Measurements from ENCODE around the gene NUDT4.
"Not testable (repeated sequence)": the region's sequence is repeated elsewhere in the genome, so short reads cannot be mapped to it uniquely, and the experiment has no call there.

Gene NUDT4

DNA sequence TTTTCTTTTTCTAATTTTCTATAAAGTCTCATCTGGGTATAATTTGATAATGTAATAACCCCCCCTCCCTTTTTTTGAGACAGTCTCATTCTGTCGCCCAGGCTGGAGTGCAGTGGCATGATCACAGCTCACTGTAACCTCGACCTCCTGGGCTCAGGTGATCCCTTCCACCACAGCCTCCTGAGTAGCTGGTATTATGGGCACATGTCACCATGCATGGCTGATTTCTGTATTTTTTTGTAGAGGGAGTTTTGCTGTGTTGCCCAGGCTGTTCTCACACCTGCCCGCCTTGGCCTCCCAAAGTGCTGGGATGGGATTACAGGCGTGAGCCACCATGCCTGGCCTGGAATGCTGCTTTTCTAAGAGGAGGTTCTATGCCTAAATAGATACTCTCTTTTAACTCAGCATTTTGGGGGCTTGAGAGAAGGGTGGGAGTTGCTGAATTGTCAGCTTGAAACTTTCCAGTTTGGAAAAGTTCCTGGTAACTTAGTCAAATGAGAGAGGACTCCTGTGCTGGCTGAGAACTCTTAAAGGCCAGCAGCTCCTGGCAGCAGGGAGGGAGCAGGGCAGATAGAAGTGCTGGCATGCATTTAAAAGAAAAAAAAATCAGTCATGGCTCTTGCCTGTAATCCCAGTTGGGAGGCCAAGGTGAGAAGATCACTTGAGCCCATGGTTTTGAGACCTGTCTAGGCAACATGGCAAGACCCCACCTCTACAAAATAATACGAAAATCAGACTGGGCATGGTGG lies 13.0 kb downstream of the NUDT4 start:
- intact Hi-C loops (cut with DNase I): no loop called here
- DNase-seq: no peak

- DNase-seq: no peak
- intact Hi-C loops (cut with DNase I): no loop called here
These were observed 15.7 kb downstream of the NUDT4 start for GRCh38 chr12:93393425-93393824.

DNA sequence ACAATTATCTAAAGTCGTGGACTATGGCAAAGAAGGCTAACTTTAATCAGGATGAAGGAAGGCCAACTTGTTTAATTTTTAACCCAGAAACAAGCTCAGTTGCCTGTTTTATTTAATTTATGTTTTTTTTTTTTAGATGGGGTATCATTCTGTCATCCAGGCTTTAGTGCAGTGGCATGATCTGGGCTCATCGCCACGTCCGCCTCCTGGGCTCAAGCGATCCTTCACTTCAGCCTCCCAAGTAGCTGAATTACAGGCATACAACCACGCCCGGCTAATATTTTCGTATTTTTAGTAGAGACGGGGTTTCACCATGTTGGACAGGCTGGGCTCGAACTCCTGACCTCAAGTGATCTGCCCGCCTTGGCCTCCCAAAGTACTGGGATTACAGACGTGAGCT lies 19.7 kb downstream of the NUDT4 start:
- no peak for DNase-seq
- intact Hi-C loops (cut with DNase I): loop anchor here (5.0 kb wide), 1 partner anchor 410 kb away; no protein-coding TSS in a partner anchor

- intact Hi-C loops (cut with DNase I): loop anchor here (5.0 kb wide), 1 partner anchor 412 kb away; no protein-coding TSS in a partner anchor
- DNase-seq: not testable (repeated sequence)
These were observed 21.6 kb downstream of the NUDT4 start for GRCh38 chr12:93399183-93399863.

GRCh38 chr12:93402333-93403311 lies 24.9 kb downstream of the NUDT4 start:
- intact Hi-C loops (cut with DNase I): no loop called here
- DNase-seq: no peak

DNA sequence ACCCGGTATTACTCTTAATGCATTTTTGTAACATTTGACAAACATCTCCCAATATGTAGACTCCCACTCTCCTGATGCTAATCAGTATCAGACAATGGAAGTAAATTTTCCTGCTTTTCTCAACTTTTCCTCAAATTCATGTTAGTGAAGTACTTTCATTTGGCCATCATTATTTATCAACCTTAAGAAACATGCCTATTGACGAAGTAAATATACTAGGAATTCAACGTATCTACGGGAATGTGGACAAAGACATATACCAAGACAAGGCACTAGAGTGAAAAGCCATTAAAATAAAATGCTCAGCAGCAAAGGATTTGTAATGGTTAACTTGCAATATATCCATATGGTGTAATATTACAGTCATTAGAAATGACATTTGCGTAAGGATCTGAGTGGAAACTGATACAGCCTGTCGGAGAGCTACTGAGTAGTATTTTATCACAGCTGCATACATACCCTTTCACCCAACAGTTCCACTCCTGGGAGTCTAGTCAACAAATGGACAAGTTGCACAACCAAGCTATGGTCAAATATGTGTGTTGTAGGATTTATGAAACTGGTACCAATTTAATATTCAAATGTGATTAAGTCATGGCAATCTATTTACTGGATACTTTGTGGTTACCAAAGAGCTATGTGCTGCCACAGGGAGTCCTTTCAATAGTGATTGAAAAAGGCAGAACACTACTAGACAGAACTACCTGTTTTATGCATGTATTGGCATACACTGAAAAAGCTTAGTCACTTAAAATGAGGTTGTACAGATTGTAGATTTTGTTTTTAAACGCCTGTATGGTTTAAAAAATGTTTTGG lies 26.5 kb downstream of the NUDT4 start:
- no peak for DNase-seq
- intact Hi-C loops (cut with DNase I): no loop called here

GRCh38 chr12:93404961-93405849 lies 27.5 kb downstream of the NUDT4 start:
- intact Hi-C loops (cut with DNase I): no loop called here
- no peak for DNase-seq

GRCh38 chr12:93407054-93407962 lies 29.6 kb downstream of the NUDT4 start:
- DNase-seq: no peak
- intact Hi-C loops (cut with DNase I): no loop called here

DNA sequence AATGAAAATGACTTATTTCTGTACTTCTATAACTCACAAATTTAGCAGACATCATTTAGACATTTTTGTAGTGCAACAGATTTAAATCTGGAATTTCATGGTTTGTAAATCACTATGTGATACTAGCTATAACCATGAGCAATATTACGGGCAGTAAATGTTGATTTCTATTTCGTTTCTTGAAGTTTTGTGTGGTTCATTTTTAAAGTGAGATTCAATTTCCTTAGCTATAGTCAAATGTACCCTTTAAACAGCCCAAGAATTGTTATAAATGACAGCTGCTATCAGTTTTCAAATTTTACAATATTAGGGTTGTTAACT lies 30.2 kb downstream of the NUDT4 start:
- no peak for DNase-seq
- intact Hi-C loops (cut with DNase I): no loop called here

DNA sequence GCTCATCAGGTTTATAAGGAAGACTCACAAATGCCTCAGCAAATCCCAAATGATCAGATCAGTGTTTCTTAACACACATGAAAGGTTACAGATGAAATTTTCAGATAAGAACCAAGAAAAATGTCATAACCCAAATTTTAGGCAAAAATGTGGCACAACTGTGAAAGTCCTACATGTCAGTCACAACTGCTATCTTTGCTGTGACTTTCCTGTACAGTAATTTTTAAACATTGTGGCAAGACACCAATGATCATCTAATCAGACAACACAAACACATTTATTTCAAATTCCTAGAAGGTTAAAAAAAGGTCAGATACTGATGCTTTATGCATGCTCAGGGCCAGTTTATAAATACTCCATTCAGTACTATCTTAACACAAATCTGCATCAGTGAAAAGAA lies 31.1 kb downstream of the NUDT4 start:
- intact Hi-C loops (cut with DNase I): no loop called here
- no peak for DNase-seq

GRCh38 chr12:93409343-93410187 lies 31.8 kb downstream of the NUDT4 start:
- DNase-seq; intact Hi-C loops (cut with DNase I): not testable (repeated sequence)

GRCh38 chr12:93411060-93411459 lies 33.3 kb downstream of the NUDT4 start:
- intact Hi-C loops (cut with DNase I); DNase-seq: not testable (repeated sequence)

- DNase-seq; intact Hi-C loops (cut with DNase I): not testable (repeated sequence)
These were observed 34.7 kb downstream of the NUDT4 start for GRCh38 chr12:93412396-93412795.

- DNase-seq: no peak
- intact Hi-C loops (cut with DNase I): no loop called here
These were observed 35.3 kb downstream of the NUDT4 start for GRCh38 chr12:93413064-93413463.

GRCh38 chr12:93415723-93416464 lies 38.2 kb downstream of the NUDT4 start:
- DNase-seq: no peak
- intact Hi-C loops (cut with DNase I): no loop called here
